Naive thymus-derived CD8-positive, alpha-beta T cell (primary cell): ENCODE measurements around the gene CALCOCO2. TPM values are rescaled to one million over a fixed set of nuclear protein-coding genes. Genes with fewer than 3 reads are reported as not detected.
"Not testable (repeated sequence)": the region's sequence is repeated elsewhere in the genome, so short reads cannot be mapped to it uniquely, and the experiment has no call there.

Experiments
- ATAC-seq, 2 donors: fragments of 150-1000 bp; cut with Tn5 transposase in 1 of 2; sonication (Bioruptor Pico), chemical (Tn5 transposase) in 1 of 2; 1 replicate in 1 of 2; 2 replicates in 1 of 2; pipeline ENCODE4 v1.10.0; 2021; ENCODE audit warnings: mild to moderate bottlenecking in 2 of 2, moderate library complexity in 2 of 2
- POLR2A ChIA-PET: fragments of 350-600 bp; sonication (Branson Sonifier 250); formaldehyde crosslinking; loops from one replicate; lab custom pipeline; 2021; ENCODE audit warnings: antibody characterized with exemption; lab: Charles Lee
- DNase-seq, 10 donors: peaks; one replicate each; pipeline versions ENCODE4 v3.0.0 to v3.0.0-alpha.2; 2020 to 2022
- H3K27ac Mint-ChIP-seq, 10 donors: one replicate each; pipeline ENCODE4 v1.8.0; 2020 to 2022; ENCODE audit warnings: mild to moderate bottlenecking in 10 of 10, mixed read lengths in 10 of 10, moderate library complexity in 4 of 10, inconsistent platforms in 1 of 10
- H3K27me3 Mint-ChIP-seq, 5 donors: one replicate each; pipeline ENCODE4 v1.8.0; 2021 to 2022; ENCODE audit warnings: mixed read lengths in 5 of 5
- H3K36me3 Mint-ChIP-seq, 3 donors: one replicate each; pipeline ENCODE4 v1.8.0; 2020 to 2022; ENCODE audit warnings: mixed read lengths in 3 of 3, mild to moderate bottlenecking in 2 of 3, inconsistent platforms in 1 of 3
- H3K4me1 Mint-ChIP-seq, 4 donors: one replicate each; pipeline ENCODE4 v1.8.0; 2021 to 2022; ENCODE audit warnings: mixed read lengths in 4 of 4
- H3K4me3 Mint-ChIP-seq, 10 donors: one replicate each; pipeline ENCODE4 v1.8.0; 2020 to 2022; ENCODE audit warnings: mild to moderate bottlenecking in 10 of 10, mixed read lengths in 10 of 10, moderate library complexity in 6 of 10, inconsistent platforms in 1 of 10
- H3K9me3 Mint-ChIP-seq, 9 donors: one replicate each; pipeline ENCODE4 v1.8.0; 2020 to 2022; ENCODE audit warnings: mixed read lengths in 9 of 9, mild to moderate bottlenecking in 3 of 9, inconsistent platforms in 1 of 9, moderate library complexity in 1 of 9
- polyA plus RNA-seq, 3 donors: library from polyadenylated mRNA; unstranded; fragments of 300-500 nt; fragmentation: Illumina TruSeq; gene quantifications; one replicate each; pipeline ENCODE4 v1.2.3, GENCODE V29; 2021
- total RNA-seq, 8 experiments: library from RNA in 2 of 8; stranded (reverse) in 2 of 8; gene quantifications; one replicate each; pipeline ENCODE4 v1.2.3 and lab custom pipeline; 2021 to 2026

The CALCOCO2 gene
- total and polyA plus RNA-seq, 5 experiments from 2014 or later: 123 to 157 (median 133) TPM

DNA sequence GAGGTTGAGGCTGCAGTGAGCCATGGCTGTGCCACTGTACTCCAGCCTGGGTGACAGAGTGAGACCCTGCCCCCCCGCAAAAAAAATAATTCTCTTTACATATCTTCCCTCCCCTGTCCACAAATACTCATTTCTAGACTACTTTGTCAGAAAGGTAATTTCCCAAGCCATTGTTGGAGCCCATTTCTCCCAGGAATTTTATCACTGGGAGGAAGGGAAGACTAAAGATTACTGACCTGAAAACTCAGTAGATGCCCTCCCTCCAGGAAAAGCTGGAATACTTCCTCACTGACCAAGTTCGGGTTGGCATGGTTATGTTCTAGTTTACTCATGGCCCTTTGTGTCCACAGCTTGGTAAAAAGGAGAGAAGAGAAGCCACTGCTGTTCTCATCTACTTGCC lies 4.1 kb downstream of the CALCOCO2 start:
- H3K9me3 Mint-ChIP-seq: no peaks in the 10 kb centered on the region
- peaks cover 14 to 90% (median 76%) of the 10 kb centered on the region in 4 donors for H3K4me1 Mint-ChIP-seq
- DNase-seq (no peak), ATAC-seq (no peak)
- H3K27ac Mint-ChIP-seq: no peak overlapping the region
- peak overlapping the region in 1 of 10 donors; percentile 39 for H3K4me3 Mint-ChIP-seq
- no peaks in the 10 kb centered on the region for H3K27me3 Mint-ChIP-seq
- POLR2A ChIA-PET: no interaction called here
- H3K36me3 Mint-ChIP-seq: peaks cover 0 to 6% (median 0%) of the 10 kb centered on the region in 3 donors

GRCh38 chr17:48835971-48836370 lies 5.1 kb downstream of the CALCOCO2 start:
- Mint-ChIP-seq H3K4me3 (peak overlapping the region in 3 of 10 donors; percentile 5 to 52 (median 42)), H3K36me3 (peaks cover 0 to 10% (median 0%) of the 10 kb centered on the region in 3 donors), H3K9me3 (no peaks in the 10 kb centered on the region), H3K27ac (peak overlapping the region in 2 of 10 donors; percentile 19 to 40), H3K27me3 (no peaks in the 10 kb centered on the region), H3K4me1 (peaks cover 19 to 95% (median 82%) of the 10 kb centered on the region in 4 donors)
- ATAC-seq (no peak), DNase-seq (no peak)
- POLR2A ChIA-PET: no interaction called here

GRCh38 chr17:48837458-48837857 lies 6.6 kb downstream of the CALCOCO2 start:
- Mint-ChIP-seq H3K27ac (peak overlapping the region; percentile 21 to 93 (median 80)), H3K36me3 (peaks cover 0 to 17% (median 0%) of the 10 kb centered on the region in 3 donors), H3K4me3 (peak overlapping the region; percentile 57 to 90 (median 82)), H3K4me1 (peaks cover 17 to 95% (median 79%) of the 10 kb centered on the region in 4 donors)
- H3K9me3 Mint-ChIP-seq, H3K27me3 Mint-ChIP-seq, POLR2A ChIA-PET: not testable (repeated sequence)
- DNase-seq: peak in 3 of 10 donors; percentile 72 to 76 (median 74)
- peak; percentile 70 to 72 for ATAC-seq

DNA sequence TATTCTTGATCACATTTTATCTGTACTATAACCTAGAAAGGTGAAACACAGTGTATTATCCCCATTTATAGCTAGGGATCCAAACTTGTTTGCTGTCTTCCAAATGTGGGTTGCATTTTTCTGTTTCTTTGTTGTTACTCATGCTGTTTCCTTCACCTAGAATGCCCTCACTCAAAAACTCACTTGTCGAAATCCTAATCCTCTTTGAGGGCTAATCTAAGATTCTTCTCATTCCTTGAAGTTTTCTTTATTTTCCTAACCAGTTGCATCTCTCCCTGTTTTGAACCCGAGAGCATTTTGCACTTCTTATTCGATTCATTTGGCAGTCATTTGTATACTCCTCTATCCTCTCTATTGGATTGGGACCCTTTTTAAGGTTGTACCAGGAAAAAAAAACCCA lies 9.6 kb downstream of the CALCOCO2 start:
- Mint-ChIP-seq H3K36me3 (peaks cover 5 to 39% (median 8%) of the 10 kb centered on the region in 3 donors), H3K4me1 (peaks cover 15 to 71% (median 59%) of the 10 kb centered on the region in 4 donors), H3K27ac (peak overlapping the region in 5 of 10 donors; percentile 22 to 99 (median 88)), H3K4me3 (peak overlapping the region in 8 of 10 donors; percentile 30 to 88 (median 81)), H3K27me3 (no peaks in the 10 kb centered on the region), H3K9me3 (no peaks in the 10 kb centered on the region)
- POLR2A ChIA-PET: interaction anchor here (1.1 to 3.2 kb wide), 4 partner anchors 9 to 52 kb away, joined by 3 to 15 read pairs (median 9); partner anchors contain the start of genes ATP5MC1 and CALCOCO2
- DNase-seq: no peak
- ATAC-seq: no peak

DNA sequence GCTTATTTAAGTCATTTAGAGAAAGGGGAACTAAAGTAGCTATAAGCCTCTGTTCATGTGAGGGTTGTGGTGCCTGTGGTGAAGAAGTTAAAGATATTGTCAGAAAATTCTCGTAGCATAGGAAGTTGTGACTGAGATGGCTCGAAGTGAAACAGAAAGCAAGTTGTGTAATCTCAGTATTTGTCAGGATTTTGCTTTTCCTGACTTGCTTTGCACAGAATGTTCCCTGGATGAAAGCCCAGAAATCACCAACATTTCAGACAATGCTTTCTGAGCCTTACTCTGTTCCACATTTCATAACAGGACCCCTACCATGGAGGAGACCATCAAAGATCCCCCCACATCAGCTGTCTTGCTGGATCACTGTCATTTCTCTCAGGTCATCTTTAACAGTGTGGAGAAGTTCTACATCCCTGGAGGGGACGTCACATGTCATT lies 10.6 kb downstream of the CALCOCO2 start:
- H3K27me3 Mint-ChIP-seq: no peaks in the 10 kb centered on the region
- H3K9me3 Mint-ChIP-seq: no peaks in the 10 kb centered on the region
- peak overlapping the region; percentile 74 to 88 (median 84) for H3K4me3 Mint-ChIP-seq
- POLR2A ChIA-PET: interaction anchor here (0.5 to 3.2 kb wide), 9 partner anchors 9 to 1866 kb away, joined by 3 to 15 read pairs (median 5); partner anchors contain the start of genes ATP5MC1 and CALCOCO2
- H3K36me3 Mint-ChIP-seq: peaks cover 5 to 41% (median 8%) of the 10 kb centered on the region in 3 donors
- DNase-seq (peak in 7 of 10 donors; percentile 6 to 75 (median 38)), ATAC-seq (peak; percentile 89 to 93)
- peaks cover 15 to 61% (median 50%) of the 10 kb centered on the region in 4 donors for H3K4me1 Mint-ChIP-seq
- H3K27ac Mint-ChIP-seq: peak overlapping the region; percentile 63 to 99 (median 95)

DNA sequence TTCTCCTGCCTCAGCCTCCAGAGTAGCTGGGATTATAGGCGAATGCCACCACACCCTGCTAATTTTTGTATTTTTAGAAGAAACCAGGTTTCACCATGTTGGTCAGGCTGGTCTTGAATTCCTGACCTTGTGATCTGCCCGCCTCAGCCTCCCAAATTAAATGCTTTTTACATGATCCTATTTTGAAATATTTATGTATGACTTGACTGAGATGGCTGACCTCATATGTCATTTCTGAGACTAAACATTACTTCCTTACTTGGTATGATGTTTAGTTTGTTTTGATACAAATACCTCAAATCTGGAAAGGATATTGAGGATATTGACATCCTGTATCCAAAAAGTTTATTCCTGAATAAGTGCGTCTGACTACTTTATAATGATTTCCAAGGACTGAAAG lies 11.9 kb downstream of the CALCOCO2 start:
- H3K4me3 Mint-ChIP-seq: peak overlapping the region in 3 of 10 donors; percentile 6 to 86 (median 12)
- H3K4me1 Mint-ChIP-seq: peaks cover 12 to 48% (median 37%) of the 10 kb centered on the region in 4 donors
- DNase-seq (no peak), ATAC-seq (no peak)
- no peaks in the 10 kb centered on the region for H3K27me3 Mint-ChIP-seq
- peaks cover 5 to 50% (median 8%) of the 10 kb centered on the region in 3 donors for H3K36me3 Mint-ChIP-seq
- POLR2A ChIA-PET: interaction anchor here (2.2 to 3.2 kb wide), 2 partner anchors 11 to 21 kb away, joined by 5 to 15 read pairs; partner anchors contain the start of gene CALCOCO2
- peak overlapping the region in 6 of 10 donors; percentile 10 to 85 (median 62) for H3K27ac Mint-ChIP-seq
- H3K9me3 Mint-ChIP-seq: no peaks in the 10 kb centered on the region

DNA sequence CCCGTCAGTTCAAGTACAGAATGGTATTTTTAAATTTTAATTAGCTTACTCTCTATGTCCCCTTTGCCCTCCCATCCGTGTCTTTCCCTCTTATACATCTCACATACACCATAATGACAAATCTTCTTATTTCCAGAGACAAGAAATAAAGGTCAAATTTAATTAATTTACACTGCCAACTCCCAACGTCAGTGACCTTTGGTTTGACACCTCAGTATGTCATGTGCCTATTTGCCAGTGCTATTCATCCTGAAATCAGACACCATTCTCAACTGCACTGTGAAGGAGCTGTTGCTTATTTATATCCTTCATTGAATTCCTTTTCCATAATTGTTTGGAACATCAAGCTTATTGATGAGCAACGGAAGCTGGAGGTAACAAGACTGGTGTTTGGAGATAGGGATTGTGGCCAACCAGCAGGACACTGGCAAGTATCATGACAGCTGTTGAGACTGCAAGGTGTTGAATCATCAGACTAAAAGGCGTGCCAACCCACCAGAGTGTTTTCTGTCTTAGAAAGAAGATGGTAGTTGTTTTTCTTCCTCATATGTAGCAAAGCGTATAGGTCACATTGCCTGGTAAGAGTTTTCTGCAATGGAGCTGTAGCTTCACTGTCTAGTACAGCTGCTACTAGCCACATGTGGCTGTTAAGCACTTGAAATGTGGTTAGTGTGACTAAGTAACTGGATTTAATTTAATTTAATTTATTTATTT lies 12.5 kb downstream of the CALCOCO2 start:
- DNase-seq (no peak), ATAC-seq (no peak)
- H3K27me3 Mint-ChIP-seq: no peaks in the 10 kb centered on the region
- H3K36me3 Mint-ChIP-seq: peaks cover 10 to 56% (median 13%) of the 10 kb centered on the region in 3 donors
- H3K4me1 Mint-ChIP-seq: peaks cover 8 to 42% (median 31%) of the 10 kb centered on the region in 4 donors
- peak overlapping the region in 7 of 10 donors; percentile 5 to 85 (median 57) for H3K27ac Mint-ChIP-seq
- peak overlapping the region in 4 of 10 donors; percentile 6 to 47 (median 10) for H3K4me3 Mint-ChIP-seq
- no peaks in the 10 kb centered on the region for H3K9me3 Mint-ChIP-seq
- POLR2A ChIA-PET: interaction anchor here (0.6 to 3.2 kb wide), 4 partner anchors 9 to 49 kb away, joined by 3 to 15 read pairs (median 4); partner anchors contain the start of genes ATP5MC1 and CALCOCO2

GRCh38 chr17:48850792-48851323 lies 20.0 kb downstream of the CALCOCO2 start:
- POLR2A ChIA-PET: interaction anchor here (0.7 to 1.2 kb wide), 3 partner anchors 10 to 48 kb away, joined by 4 to 5 read pairs (median 4); no protein-coding TSS in a partner anchor
- Mint-ChIP-seq H3K4me3 (no peak overlapping the region), H3K27ac (peak overlapping the region in 4 of 10 donors; percentile 13 to 78 (median 42)), H3K27me3 (no peaks in the 10 kb centered on the region), H3K36me3 (peaks cover 13 to 86% (median 30%) of the 10 kb centered on the region in 3 donors), H3K4me1 (peaks cover 0 to 9% (median 6%) of the 10 kb centered on the region in 4 donors), H3K9me3 (no peaks in the 10 kb centered on the region)
- DNase-seq (no peak), ATAC-seq (no peak)

DNA sequence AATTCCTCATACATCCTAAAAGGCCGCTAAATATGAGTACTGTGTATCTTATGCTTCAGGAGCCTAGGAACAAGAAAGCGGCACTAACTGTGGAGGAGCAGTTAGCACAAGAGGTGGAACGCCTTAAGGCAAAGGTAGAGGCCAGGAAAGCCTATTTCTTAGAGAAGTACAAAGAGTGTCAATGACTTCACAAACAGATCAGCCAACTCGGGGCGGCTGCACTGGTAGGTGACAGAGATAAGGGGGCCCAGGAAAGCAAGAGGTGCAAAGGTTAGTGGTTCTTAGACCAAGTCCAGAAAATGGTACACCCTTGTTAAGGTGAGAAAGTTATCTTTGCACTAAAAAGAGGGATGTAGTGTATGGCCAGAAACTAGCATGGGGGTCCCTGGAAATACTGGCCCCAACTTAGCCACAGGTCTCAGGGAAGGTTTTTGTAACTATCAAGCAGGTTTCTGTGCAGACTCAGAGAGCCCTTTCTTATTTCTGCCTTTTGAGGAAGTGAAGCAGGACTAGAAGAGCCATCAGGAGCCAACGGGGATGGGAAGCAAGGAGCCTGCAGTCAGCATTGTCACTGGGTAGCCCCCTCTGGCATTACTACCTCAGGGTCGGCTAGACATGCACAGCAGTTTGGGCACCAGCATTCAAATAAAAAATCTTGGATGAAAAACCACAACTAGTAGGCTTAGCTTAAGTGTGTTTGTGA lies 24.1 kb downstream of the CALCOCO2 start:
- Mint-ChIP-seq H3K27me3 (no peaks in the 10 kb centered on the region), H3K36me3 (peaks cover 0 to 83% (median 21%) of the 10 kb centered on the region in 3 donors), H3K27ac (peak overlapping the region in 1 of 10 donors; percentile 19), H3K4me3 (no peak overlapping the region), H3K4me1 (peaks cover 0 to 9% (median 6%) of the 10 kb centered on the region in 4 donors), H3K9me3 (no peaks in the 10 kb centered on the region)
- ATAC-seq: no peak
- POLR2A ChIA-PET: no interaction called here
- no peak for DNase-seq

GRCh38 chr17:48856122-48856821 lies 25.4 kb downstream of the CALCOCO2 start:
- Mint-ChIP-seq H3K9me3 (no peaks in the 10 kb centered on the region), H3K27ac (peak overlapping the region in 2 of 10 donors; percentile 40 to 65), H3K4me3 (no peak overlapping the region), H3K4me1 (peaks cover 0 to 2% (median under 1%) of the 10 kb centered on the region in 4 donors), H3K27me3 (no peaks in the 10 kb centered on the region), H3K36me3 (peaks cover 0 to 84% (median 23%) of the 10 kb centered on the region in 3 donors)
- ATAC-seq: no peak
- DNase-seq: no peak
- POLR2A ChIA-PET: no interaction called here

- POLR2A ChIA-PET: interaction anchor here (0.5 kb wide), 1 partner anchor 26 kb away, joined by 7 read pairs; no protein-coding TSS in a partner anchor
- Mint-ChIP-seq H3K4me3 (no peak overlapping the region), H3K36me3 (peaks cover 4 to 83% (median 32%) of the 10 kb centered on the region in 3 donors), H3K27ac (no peak overlapping the region), H3K9me3 (no peaks in the 10 kb centered on the region), H3K4me1 (no peaks in the 10 kb centered on the region), H3K27me3 (no peaks in the 10 kb centered on the region)
- DNase-seq (no peak), ATAC-seq (peak in 1 of 2 donors; percentile 29)
Observed at GRCh38 chr17:48860034-48860433, 29.2 kb downstream of the CALCOCO2 start.
